SK-N-SH (cell line): ENCODE results near the gene CSF2RB. TPM values are rescaled to one million over a fixed set of nuclear protein-coding genes. Genes with fewer than 3 reads are reported as not detected.

Experiments
- CTCF ChIA-PET: fragments of 300-600, 350-600 bp; formaldehyde crosslinking; extraction: SDS; loops from one replicate; lab custom pipeline; 2021; lab: Yijun Ruan, JAX
- POLR2A ChIA-PET: fragments of 350-600 bp; sonication (Branson Sonifier 250); formaldehyde crosslinking; extraction: SDS; loops from one replicate; lab custom pipeline; 2020; ENCODE audit warnings: antibody characterized with exemption, inconsistent platforms; lab: Yijun Ruan, JAX
- DNase-seq: peaks from one replicate; pipeline ENCODE4 v3.0.0; 2012
- H2AFZ ChIP-seq: fragments of 200-600 bp; sonication (generic); 2 replicates; pipeline ENCODE4 v1.8.1; 2016; ENCODE audit warnings: antibody characterized with exemption, mild to moderate bottlenecking, low read depth
- H3F3A ChIP-seq: fragments of 200-600 bp; sonication (generic); replicated peaks from 2 replicates; pipeline ENCODE3; 2016; ENCODE audit warnings: antibody characterized with exemption, mild to moderate bottlenecking; ENCODE audit not compliant: insufficient read depth
- H3K27ac ChIP-seq, 2 experiments: fragments of 200-500 bp in 1 of 2; fragments of 200-600 bp in 1 of 2; sonication (Bioruptor generic) in 1 of 2; sonication (generic), shearing (Covaris generic) in 1 of 2; 2 replicates each; pipeline versions ENCODE4 v1.5.1 to v1.6.1; 2014 to 2016; ENCODE audit warnings: low read depth in 2 of 2, inconsistent platforms in 1 of 2, low read length in 1 of 2, mild to moderate bottlenecking in 1 of 2, mixed read lengths in 1 of 2
- H3K27me3 ChIP-seq: fragments of 200-600 bp; sonication (generic), shearing (Covaris generic); 2 replicates; pipeline ENCODE4 v1.6.1; 2016; ENCODE audit warnings: mixed run types; ENCODE audit not compliant: insufficient read depth
- H3K36me3 ChIP-seq, 2 experiments: fragments of 200-500 bp in 1 of 2; fragments of 200-600 bp in 1 of 2; sonication (Bioruptor generic) in 1 of 2; sonication (generic) in 1 of 2; replicated peaks in 1 of 2; 2 replicates each; pipeline versions ENCODE3 to v1.5.1; 2014 to 2016; ENCODE audit warnings: low read length in 1 of 2, mild to moderate bottlenecking in 1 of 2; ENCODE audit not compliant: insufficient read depth in 2 of 2, control insufficient read depth in 1 of 2
- H3K4me1 ChIP-seq, 2 experiments: fragments of 200-500 bp in 1 of 2; fragments of 200-600 bp in 1 of 2; sonication (Bioruptor generic) in 1 of 2; sonication (generic), shearing (Covaris generic) in 1 of 2; 2 replicates each; pipeline versions ENCODE4 v1.5.1 to v1.6.1; 2014 to 2016; ENCODE audit warnings: low read depth in 1 of 2, low read length in 1 of 2, mixed run types in 1 of 2; ENCODE audit not compliant: insufficient read depth in 2 of 2, control insufficient read depth in 1 of 2
- H3K4me2 ChIP-seq: fragments of 200-600 bp; sonication (generic), shearing (Covaris generic); 2 replicates; pipeline ENCODE4 v1.6.1; 2017; ENCODE audit warnings: mixed run types
- H3K4me3 ChIP-seq, 2 experiments: fragments of 200-500 bp in 1 of 2; fragments of 200-600 bp in 1 of 2; sonication (Bioruptor generic) in 1 of 2; sonication (generic), shearing (Covaris generic) in 1 of 2; 2 replicates each; pipeline versions ENCODE4 v1.5.1 to v1.8.1; 2014 to 2016; ENCODE audit warnings: low read depth in 2 of 2, inconsistent platforms in 1 of 2, low read length in 1 of 2, mild to moderate bottlenecking in 1 of 2, mixed read lengths in 1 of 2, moderate library complexity in 1 of 2
- H3K79me2 ChIP-seq: fragments of 200-600 bp; sonication (generic); 2 replicates; pipeline ENCODE4 v1.8.1; 2017; ENCODE audit warnings: mild to moderate bottlenecking; ENCODE audit not compliant: insufficient read depth
- H3K9ac ChIP-seq: fragments of 200-600 bp; sonication (generic); 2 replicates; pipeline ENCODE4 v1.6.1; 2017; ENCODE audit warnings: mixed run types
- H3K9me2 ChIP-seq: fragments of 200-600 bp; sonication (generic); 2 replicates; pipeline ENCODE4 v1.6.1; 2017; ENCODE audit warnings: mixed run types
- H3K9me3 ChIP-seq: fragments of 200-600 bp; sonication (generic); 2 replicates; pipeline ENCODE4 v1.6.1; 2017; ENCODE audit warnings: mixed run types, mild to moderate bottlenecking, moderate library complexity
- H4K20me1 ChIP-seq: fragments of 200-600 bp; sonication (generic); 2 replicates; pipeline ENCODE4 v1.6.1; 2017; ENCODE audit warnings: mild to moderate bottlenecking, mixed run types; ENCODE audit not compliant: insufficient read depth
- CHD2 ChIP-seq: fragments of 150-350 bp; IDR thresholded peaks from 2 replicates; pipeline ENCODE4 v1.6.1; 2018; ENCODE audit warnings: low read length; ENCODE audit not compliant: partially characterized antibody
- CTCF ChIP-seq: fragments of 200-600 bp; sonication (generic); IDR thresholded peaks from 2 replicates; pipeline ENCODE4 v1.6.1; 2017; ENCODE audit warnings: antibody characterized with exemption, mild to moderate bottlenecking, moderate library complexity
- ELF1 ChIP-seq: IDR thresholded peaks from 2 replicates; pipeline ENCODE4 v1.4.0; 2012
- EZH2phosphoT487 ChIP-seq: fragments of 200-600 bp; sonication (generic); IDR thresholded peaks from 2 replicates; pipeline ENCODE4 v1.6.1; 2017; ENCODE audit warnings: low read depth, mixed run types, mild to moderate bottlenecking, antibody characterized with exemption, moderate library complexity, borderline replicate concordance
- FOSL2 ChIP-seq: IDR thresholded peaks from 2 replicates; pipeline ENCODE4 v1.4.0; 2012; ENCODE audit warnings: low read depth, mild to moderate bottlenecking, moderate library complexity, borderline replicate concordance
- GATA2 ChIP-seq: sonication (generic); formaldehyde crosslinking; IDR thresholded peaks from 2 replicates; pipeline ENCODE4 v1.5.0; 2020; ENCODE audit warnings: mild to moderate bottlenecking, missing genetic modification reagents
- IRF3 ChIP-seq: fragments of 150-350 bp; IDR thresholded peaks from 2 replicates; pipeline ENCODE4 v1.6.1; 2016; ENCODE audit warnings: mild to moderate bottlenecking, low read depth, low read length
- NFIC ChIP-seq: IDR thresholded peaks from 2 replicates; pipeline ENCODE4 v1.4.0; 2012; ENCODE audit warnings: borderline replicate concordance
- NRF1 ChIP-seq: IDR thresholded peaks from 2 replicates; pipeline ENCODE4 v1.6.1; 2012; ENCODE audit warnings: low read depth, mild to moderate bottlenecking, low read length
- POLR2AphosphoS5 ChIP-seq: IDR thresholded peaks from 2 replicates; pipeline ENCODE4 v1.6.1; 2012; ENCODE audit warnings: low read depth, low read length
- RAD21 ChIP-seq: IDR thresholded peaks from 2 replicates; pipeline ENCODE4 v1.6.1; 2012; ENCODE audit warnings: mild to moderate bottlenecking, low read length
- RCOR1 ChIP-seq: fragments of 150-350 bp; IDR thresholded peaks from 2 replicates; pipeline ENCODE4 v1.6.1; 2017; ENCODE audit warnings: antibody characterized with exemption, low read length
- SIN3A ChIP-seq: IDR thresholded peaks from 2 replicates; pipeline ENCODE4 v1.6.1; 2012; ENCODE audit warnings: low read depth, mild to moderate bottlenecking, low read length, moderate library complexity, borderline replicate concordance
- TAF1 ChIP-seq: IDR thresholded peaks from 2 replicates; pipeline ENCODE4 v1.6.1; 2012; ENCODE audit warnings: low read depth, mild to moderate bottlenecking, low read length, moderate library complexity, borderline replicate concordance
- TCF12 ChIP-seq: IDR thresholded peaks from 2 replicates; pipeline ENCODE4 v1.4.0; 2012
- USF1 ChIP-seq: IDR thresholded peaks from 2 replicates; pipeline ENCODE4 v1.4.0; 2012; ENCODE audit warnings: low read depth, borderline replicate concordance
- YY1 ChIP-seq: IDR thresholded peaks from 2 replicates; pipeline ENCODE4 v1.4.0; 2012; ENCODE audit warnings: low read depth, mild to moderate bottlenecking
- WGBS: methylation state at CpG from one replicate; pipeline ENCODE4 v1.1.6; 2017; ENCODE audit warnings: low lambda C conversion rate; 5-methylcytosine and 5-hydroxymethylcytosine counted together
- polyA plus RNA-seq, 3 experiments: library from polyadenylated mRNA; depleted of rRNA; stranded (reverse); fragments of >200 nt; gene quantifications; 2 replicates each; pipeline ENCODE4 v1.2.3, GENCODE V29; 2012
- TF ChIP-seq, protein P1 (sequence below): IDR thresholded peaks from 2 replicates; pipeline ENCODE4; 2012
- TF ChIP-seq, protein P2 (sequence below): IDR thresholded peaks from 2 replicates; pipeline ENCODE4 v1.6.1; 2012; ENCODE audit warnings: mild to moderate bottlenecking, low read depth, low read length, moderate library complexity

Gene CSF2RB
- polyA plus RNA-seq, 1 of the 3 experiments (the other 2 are of a cell fraction) = not detected

DNA sequence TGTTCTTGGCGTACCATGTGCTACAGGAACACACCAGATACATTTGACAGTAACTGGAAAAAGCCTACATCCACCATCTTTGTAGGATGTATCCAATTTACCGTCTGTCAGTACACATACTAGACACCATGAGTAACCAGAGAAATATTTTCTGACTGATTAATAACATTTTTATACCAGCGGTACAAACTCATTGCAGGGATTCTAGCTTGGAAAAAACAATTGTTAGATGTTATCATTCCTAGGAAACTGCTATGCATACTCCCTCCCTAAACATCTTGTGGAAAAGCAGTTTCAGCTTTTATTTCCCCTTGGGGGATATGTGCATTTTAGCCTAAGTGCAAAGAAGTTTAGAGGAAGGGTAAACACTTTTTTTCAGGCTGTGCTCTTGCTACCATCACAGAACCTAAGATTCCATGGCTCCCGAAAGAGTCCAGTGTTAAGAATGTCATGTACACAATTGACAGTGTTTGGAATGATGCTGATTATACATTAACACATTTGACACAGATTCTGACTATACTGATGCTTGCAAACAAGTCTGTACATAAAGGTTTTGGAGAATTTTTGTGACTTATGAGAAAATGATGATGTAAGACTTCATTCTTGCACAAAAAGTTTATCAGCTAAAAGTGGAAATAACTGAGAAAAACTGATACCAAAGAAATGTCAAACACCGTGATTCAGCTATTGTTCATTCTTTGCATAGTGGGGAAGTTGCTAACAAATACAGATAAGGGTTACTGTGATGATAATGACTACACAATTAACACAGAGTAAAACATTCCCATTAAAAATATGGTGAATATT is 28.9 kb upstream of the CSF2RB start:
- Histone ChIP-seq H3K4me2 (no peak overlapping the region), H3F3A (no peaks in the 10 kb centered on the region), H3K27ac (no peak overlapping the region), H3K36me3 (no peaks in the 10 kb centered on the region), H3K9me3 (no peaks in the 10 kb centered on the region), H2AFZ (no peak overlapping the region), H3K4me1 (no peaks in the 10 kb centered on the region), H3K79me2 (no peaks in the 10 kb centered on the region), H3K4me3 (no peak overlapping the region), H4K20me1 (no peaks in the 10 kb centered on the region), H3K9ac (no peak overlapping the region), H3K27me3 (no peaks in the 10 kb centered on the region), H3K9me2 (no peaks in the 10 kb centered on the region)
- TF ChIP-seq RCOR1 = no peak
- no peak for TF ChIP-seq RAD21
- TF ChIP-seq, protein P1, sequence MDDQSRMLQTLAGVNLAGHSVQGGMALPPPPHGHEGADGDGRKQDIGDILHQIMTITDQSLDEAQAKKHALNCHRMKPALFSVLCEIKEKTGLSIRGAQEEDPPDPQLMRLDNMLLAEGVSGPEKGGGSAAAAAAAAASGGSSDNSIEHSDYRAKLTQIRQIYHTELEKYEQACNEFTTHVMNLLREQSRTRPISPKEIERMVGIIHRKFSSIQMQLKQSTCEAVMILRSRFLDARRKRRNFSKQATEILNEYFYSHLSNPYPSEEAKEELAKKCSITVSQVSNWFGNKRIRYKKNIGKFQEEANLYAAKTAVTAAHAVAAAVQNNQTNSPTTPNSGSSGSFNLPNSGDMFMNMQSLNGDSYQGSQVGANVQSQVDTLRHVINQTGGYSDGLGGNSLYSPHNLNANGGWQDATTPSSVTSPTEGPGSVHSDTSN = no peak
- no peak for TF ChIP-seq GATA2
- TF ChIP-seq CHD2 = no peak
- no peak for TF ChIP-seq FOSL2
- TF ChIP-seq TCF12 = no peak
- TF ChIP-seq TAF1 = no peak
- TF ChIP-seq POLR2AphosphoS5 = no peak
- TF ChIP-seq SIN3A = no peak
- TF ChIP-seq USF1 = no peak
- TF ChIP-seq, protein P2, sequence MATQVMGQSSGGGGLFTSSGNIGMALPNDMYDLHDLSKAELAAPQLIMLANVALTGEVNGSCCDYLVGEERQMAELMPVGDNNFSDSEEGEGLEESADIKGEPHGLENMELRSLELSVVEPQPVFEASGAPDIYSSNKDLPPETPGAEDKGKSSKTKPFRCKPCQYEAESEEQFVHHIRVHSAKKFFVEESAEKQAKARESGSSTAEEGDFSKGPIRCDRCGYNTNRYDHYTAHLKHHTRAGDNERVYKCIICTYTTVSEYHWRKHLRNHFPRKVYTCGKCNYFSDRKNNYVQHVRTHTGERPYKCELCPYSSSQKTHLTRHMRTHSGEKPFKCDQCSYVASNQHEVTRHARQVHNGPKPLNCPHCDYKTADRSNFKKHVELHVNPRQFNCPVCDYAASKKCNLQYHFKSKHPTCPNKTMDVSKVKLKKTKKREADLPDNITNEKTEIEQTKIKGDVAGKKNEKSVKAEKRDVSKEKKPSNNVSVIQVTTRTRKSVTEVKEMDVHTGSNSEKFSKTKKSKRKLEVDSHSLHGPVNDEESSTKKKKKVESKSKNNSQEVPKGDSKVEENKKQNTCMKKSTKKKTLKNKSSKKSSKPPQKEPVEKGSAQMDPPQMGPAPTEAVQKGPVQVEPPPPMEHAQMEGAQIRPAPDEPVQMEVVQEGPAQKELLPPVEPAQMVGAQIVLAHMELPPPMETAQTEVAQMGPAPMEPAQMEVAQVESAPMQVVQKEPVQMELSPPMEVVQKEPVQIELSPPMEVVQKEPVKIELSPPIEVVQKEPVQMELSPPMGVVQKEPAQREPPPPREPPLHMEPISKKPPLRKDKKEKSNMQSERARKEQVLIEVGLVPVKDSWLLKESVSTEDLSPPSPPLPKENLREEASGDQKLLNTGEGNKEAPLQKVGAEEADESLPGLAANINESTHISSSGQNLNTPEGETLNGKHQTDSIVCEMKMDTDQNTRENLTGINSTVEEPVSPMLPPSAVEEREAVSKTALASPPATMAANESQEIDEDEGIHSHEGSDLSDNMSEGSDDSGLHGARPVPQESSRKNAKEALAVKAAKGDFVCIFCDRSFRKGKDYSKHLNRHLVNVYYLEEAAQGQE = no peak
- no peak for TF ChIP-seq IRF3
- TF ChIP-seq NFIC = no peak
- TF ChIP-seq EZH2phosphoT487 = no peak
- TF ChIP-seq NRF1 = no peak
- TF ChIP-seq ELF1 = no peak
- no peak for TF ChIP-seq YY1
- TF ChIP-seq CTCF = no peak
- DNase-seq = no peak
- WGBS = 42% methylated on average over 5 of the region's 5 CpGs
- ChIA-PET POLR2A (no interaction called here), CTCF (interaction anchor here (1.0 to 5.2 kb wide), 2 partner anchors 8 to 28 kb away, joined by 3 to 23 read pairs; no protein-coding TSS in a partner anchor)
